ENCODE data around the gene CCSER1.

DNA sequence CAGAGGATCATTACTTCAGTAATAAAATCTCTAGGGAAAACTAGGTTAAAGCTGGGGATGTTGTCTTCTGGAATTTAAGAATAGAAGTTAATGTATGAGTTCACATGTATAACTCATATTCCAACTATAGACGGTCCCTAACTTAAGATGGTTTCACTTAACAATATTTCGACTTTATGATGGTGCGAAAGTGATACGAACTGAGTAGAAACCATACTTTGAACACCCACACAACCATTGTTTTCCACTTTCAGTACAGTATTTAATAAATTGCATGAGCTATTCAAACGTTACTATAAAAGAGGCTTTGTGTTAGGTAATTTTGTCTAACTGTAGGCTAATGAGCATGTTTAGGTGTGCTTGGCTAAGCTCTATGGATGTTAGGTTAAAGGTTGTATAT lies 38.7 kb downstream of the CCSER1 start:
- TF ChIP-seq, protein P1, sequence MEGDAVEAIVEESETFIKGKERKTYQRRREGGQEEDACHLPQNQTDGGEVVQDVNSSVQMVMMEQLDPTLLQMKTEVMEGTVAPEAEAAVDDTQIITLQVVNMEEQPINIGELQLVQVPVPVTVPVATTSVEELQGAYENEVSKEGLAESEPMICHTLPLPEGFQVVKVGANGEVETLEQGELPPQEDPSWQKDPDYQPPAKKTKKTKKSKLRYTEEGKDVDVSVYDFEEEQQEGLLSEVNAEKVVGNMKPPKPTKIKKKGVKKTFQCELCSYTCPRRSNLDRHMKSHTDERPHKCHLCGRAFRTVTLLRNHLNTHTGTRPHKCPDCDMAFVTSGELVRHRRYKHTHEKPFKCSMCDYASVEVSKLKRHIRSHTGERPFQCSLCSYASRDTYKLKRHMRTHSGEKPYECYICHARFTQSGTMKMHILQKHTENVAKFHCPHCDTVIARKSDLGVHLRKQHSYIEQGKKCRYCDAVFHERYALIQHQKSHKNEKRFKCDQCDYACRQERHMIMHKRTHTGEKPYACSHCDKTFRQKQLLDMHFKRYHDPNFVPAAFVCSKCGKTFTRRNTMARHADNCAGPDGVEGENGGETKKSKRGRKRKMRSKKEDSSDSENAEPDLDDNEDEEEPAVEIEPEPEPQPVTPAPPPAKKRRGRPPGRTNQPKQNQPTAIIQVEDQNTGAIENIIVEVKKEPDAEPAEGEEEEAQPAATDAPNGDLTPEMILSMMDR (IDR thresholded peaks at IDR 0.05; ENCODE audit: poor library complexity, severe bottlenecking) = no peak
- TF ChIP-seq TAF1 (IDR thresholded peaks at IDR 0.05; ENCODE audit: low read depth) (no peak), EZH2 (IDR thresholded peaks at IDR 0.05; ENCODE audit: borderline replicate concordance, insufficient read depth, low read length, poor library complexity, severe bottlenecking) (no peak), POLR2AphosphoS5 (IDR thresholded peaks at IDR 0.05) (no peak), RAD21 (conservative IDR thresholded peaks at IDR 0.05) (no peak), MXI1 (conservative IDR thresholded peaks at IDR 0.05; ENCODE audit: poor library complexity, severe bottlenecking) (no peak)
- TF ChIP-seq, protein P2, sequence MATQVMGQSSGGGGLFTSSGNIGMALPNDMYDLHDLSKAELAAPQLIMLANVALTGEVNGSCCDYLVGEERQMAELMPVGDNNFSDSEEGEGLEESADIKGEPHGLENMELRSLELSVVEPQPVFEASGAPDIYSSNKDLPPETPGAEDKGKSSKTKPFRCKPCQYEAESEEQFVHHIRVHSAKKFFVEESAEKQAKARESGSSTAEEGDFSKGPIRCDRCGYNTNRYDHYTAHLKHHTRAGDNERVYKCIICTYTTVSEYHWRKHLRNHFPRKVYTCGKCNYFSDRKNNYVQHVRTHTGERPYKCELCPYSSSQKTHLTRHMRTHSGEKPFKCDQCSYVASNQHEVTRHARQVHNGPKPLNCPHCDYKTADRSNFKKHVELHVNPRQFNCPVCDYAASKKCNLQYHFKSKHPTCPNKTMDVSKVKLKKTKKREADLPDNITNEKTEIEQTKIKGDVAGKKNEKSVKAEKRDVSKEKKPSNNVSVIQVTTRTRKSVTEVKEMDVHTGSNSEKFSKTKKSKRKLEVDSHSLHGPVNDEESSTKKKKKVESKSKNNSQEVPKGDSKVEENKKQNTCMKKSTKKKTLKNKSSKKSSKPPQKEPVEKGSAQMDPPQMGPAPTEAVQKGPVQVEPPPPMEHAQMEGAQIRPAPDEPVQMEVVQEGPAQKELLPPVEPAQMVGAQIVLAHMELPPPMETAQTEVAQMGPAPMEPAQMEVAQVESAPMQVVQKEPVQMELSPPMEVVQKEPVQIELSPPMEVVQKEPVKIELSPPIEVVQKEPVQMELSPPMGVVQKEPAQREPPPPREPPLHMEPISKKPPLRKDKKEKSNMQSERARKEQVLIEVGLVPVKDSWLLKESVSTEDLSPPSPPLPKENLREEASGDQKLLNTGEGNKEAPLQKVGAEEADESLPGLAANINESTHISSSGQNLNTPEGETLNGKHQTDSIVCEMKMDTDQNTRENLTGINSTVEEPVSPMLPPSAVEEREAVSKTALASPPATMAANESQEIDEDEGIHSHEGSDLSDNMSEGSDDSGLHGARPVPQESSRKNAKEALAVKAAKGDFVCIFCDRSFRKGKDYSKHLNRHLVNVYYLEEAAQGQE (IDR thresholded peaks at IDR 0.05; ENCODE audit: borderline replicate concordance) = no peak

All from neural cell (in vitro differentiated cells).